Mesenchymal stem cell (in vitro differentiated cells and primary cell): ENCODE measurements around the gene OR10AD1. TPM values are rescaled to one million over a fixed set of nuclear protein-coding genes. Genes with fewer than 3 reads are reported as not detected.

Source experiments
- DNase-seq: peaks from one replicate; pipeline ENCODE4 v3.0.0-alpha.2; 2013
- H2AFZ ChIP-seq: one replicate; pipeline ENCODE4 v1.6.1; 2013; ENCODE audit warnings: low read depth, mild to moderate bottlenecking, control low read depth, inconsistent platforms, low read length, moderate library complexity
- H2AK5ac ChIP-seq: 2 replicates; pipeline ENCODE4 v1.6.1; 2013; ENCODE audit warnings: low read length, moderate library complexity, mild to moderate bottlenecking, inconsistent platforms; ENCODE audit not compliant: severe bottlenecking
- H2BK120ac ChIP-seq: one replicate; pipeline ENCODE4 v1.6.1; 2013; ENCODE audit warnings: low read depth, mild to moderate bottlenecking, inconsistent platforms, low read length, moderate library complexity
- H2BK12ac ChIP-seq, 2 experiments: one replicate each; pipeline ENCODE4 v1.6.1; 2013; ENCODE audit warnings: inconsistent platforms in 2 of 2, low read length in 2 of 2, mild to moderate bottlenecking in 2 of 2, moderate library complexity in 2 of 2, control low read depth in 1 of 2
- H2BK15ac ChIP-seq: one replicate; pipeline ENCODE4 v1.6.1; 2013; ENCODE audit warnings: mild to moderate bottlenecking, low read depth, inconsistent platforms; ENCODE audit not compliant: poor library complexity, severe bottlenecking
- H2BK5ac ChIP-seq: 2 replicates; pipeline ENCODE4 v1.6.1; 2013; ENCODE audit warnings: low read depth, mild to moderate bottlenecking, low read length, control low read depth, inconsistent platforms; ENCODE audit not compliant: poor library complexity, severe bottlenecking
- H3K14ac ChIP-seq, 2 experiments: one replicate each; pipeline ENCODE4 v1.6.1; 2013; ENCODE audit warnings: inconsistent platforms in 2 of 2, low read length in 2 of 2, control low read depth in 1 of 2, mild to moderate bottlenecking in 1 of 2, moderate library complexity in 1 of 2
- H3K18ac ChIP-seq, 2 experiments: one replicate each; pipeline ENCODE4 v1.6.1; 2013; ENCODE audit warnings: inconsistent platforms in 2 of 2, low read length in 2 of 2, control low read depth in 1 of 2, low read depth in 1 of 2, mild to moderate bottlenecking in 1 of 2
- H3K23ac ChIP-seq, 2 experiments: one replicate each; pipeline ENCODE4 v1.6.1; 2013; ENCODE audit warnings: inconsistent platforms in 2 of 2, low read length in 2 of 2, mild to moderate bottlenecking in 2 of 2, moderate library complexity in 2 of 2, control low read depth in 1 of 2
- H3K27ac ChIP-seq: 2 replicates; pipeline ENCODE4 v1.5.1; 2013; ENCODE audit warnings: mild to moderate bottlenecking, moderate library complexity, low read length, control low read depth, inconsistent platforms; ENCODE audit not compliant: poor library complexity, severe bottlenecking
- H3K27me3 ChIP-seq, 2 experiments: 2 replicates each; pipeline versions ENCODE4 v1.6.1 to v1.7.0; 2013; ENCODE audit warnings: low read length in 2 of 2, mild to moderate bottlenecking in 2 of 2, moderate library complexity in 2 of 2, control low read depth in 1 of 2, inconsistent platforms in 1 of 2; ENCODE audit not compliant: control insufficient read depth in 1 of 2, insufficient read depth in 1 of 2
- H3K36me3 ChIP-seq, 2 experiments: 2 replicates each; pipeline versions ENCODE4 v1.6.1 to v1.7.0; 2013; ENCODE audit warnings: low read length in 2 of 2, control low read depth in 1 of 2, inconsistent platforms in 1 of 2, low read depth in 1 of 2, mild to moderate bottlenecking in 1 of 2; ENCODE audit not compliant: insufficient read depth in 2 of 2, control insufficient read depth in 1 of 2
- H3K4ac ChIP-seq, 2 experiments: one replicate each; pipeline ENCODE4 v1.6.1; 2013; ENCODE audit warnings: inconsistent platforms in 2 of 2, low read length in 2 of 2, mild to moderate bottlenecking in 2 of 2, moderate library complexity in 2 of 2, control low read depth in 1 of 2, low read depth in 1 of 2
- H3K4me1 ChIP-seq: 2 replicates; pipeline ENCODE4 v1.6.1; 2013; ENCODE audit warnings: low read depth, low read length, control low read depth; ENCODE audit not compliant: control insufficient read depth, insufficient read depth
- H3K4me2 ChIP-seq: 2 replicates; pipeline ENCODE4 v1.6.1; 2013; ENCODE audit warnings: low read length, mild to moderate bottlenecking, inconsistent platforms; ENCODE audit not compliant: poor library complexity, severe bottlenecking
- H3K4me3 ChIP-seq, 2 experiments: 2 replicates each; pipeline versions ENCODE4 v1.5.1 to v1.7.0; 2013; ENCODE audit warnings: low read length in 2 of 2, mild to moderate bottlenecking in 2 of 2, control low read depth in 1 of 2, low read depth in 1 of 2; ENCODE audit not compliant: insufficient read depth in 1 of 2
- H3K79me1 ChIP-seq: replicated peaks from 2 replicates; pipeline ENCODE4 v1.6.1; 2013; ENCODE audit warnings: mild to moderate bottlenecking, control low read depth, low read length, inconsistent platforms; ENCODE audit not compliant: poor library complexity, severe bottlenecking
- H3K9ac ChIP-seq: 2 replicates; pipeline ENCODE4 v1.7.0; 2013; ENCODE audit warnings: mild to moderate bottlenecking, low read length, moderate library complexity
- H3K9me3 ChIP-seq: 2 replicates; pipeline ENCODE4 v1.7.0; 2013; ENCODE audit warnings: mild to moderate bottlenecking, low read length; ENCODE audit not compliant: control insufficient read depth
- H4K8ac ChIP-seq: one replicate; pipeline ENCODE4 v1.6.1; 2013; ENCODE audit warnings: inconsistent platforms, mild to moderate bottlenecking, low read length, moderate library complexity
- H4K91ac ChIP-seq: one replicate; pipeline ENCODE4 v1.6.1; 2013; ENCODE audit warnings: mild to moderate bottlenecking, low read length, inconsistent platforms
- WGBS: methylation state at CpG from one replicate; pipeline ENCODE4 v1.1.7; 2013; ENCODE audit warnings: mixed read lengths; 5-methylcytosine and 5-hydroxymethylcytosine counted together
- polyA plus RNA-seq, 2 experiments: library from polyadenylated mRNA; stranded (reverse); fragments of 200-250 nt; gene quantifications; one replicate each; pipeline ENCODE4 v1.2.3, GENCODE V29; 2013

The OR10AD1 gene
- polyA plus RNA-seq (2013, experiment 1 of 2): not detected
- polyA plus RNA-seq (2013, experiment 2 of 2): not detected

- H2BK120ac ChIP-seq: no peak within 1 kb of the TSS
- no peak within 1 kb of the TSS for H3K4me3 ChIP-seq
- no peaks in the 10 kb centered on the region for H3K79me1 ChIP-seq
- H2AFZ ChIP-seq: no peak within 1 kb of the TSS
- no peaks in the 10 kb centered on the region for H3K4me1 ChIP-seq
- DNase-seq: no peak
- no peak within 1 kb of the TSS for H3K4me2 ChIP-seq
- no peak within 1 kb of the TSS for H4K8ac ChIP-seq
- H3K27ac ChIP-seq: no peak within 1 kb of the TSS
- peaks cover 0 to 4% of the 10 kb centered on the region in 2 experiments for H3K36me3 ChIP-seq
- peak within 1 kb of the TSS; percentile 59 to 91 for H2BK12ac ChIP-seq
- H4K91ac ChIP-seq: no peak within 1 kb of the TSS
- no peak within 1 kb of the TSS for H2BK15ac ChIP-seq
- H3K14ac ChIP-seq: peak within 1 kb of the TSS in 1 of 2 experiments; percentile 11
- H3K27me3 ChIP-seq: peaks cover 0 to 36% of the 10 kb centered on the region in 2 experiments
- H3K18ac ChIP-seq: peak within 1 kb of the TSS in 1 of 2 experiments; percentile 48
- 83% methylated on average over 4 of the region's 4 CpGs for WGBS
- H2BK5ac ChIP-seq: no peak within 1 kb of the TSS
- no peak within 1 kb of the TSS for H3K23ac ChIP-seq
- H3K9ac ChIP-seq: no peak within 1 kb of the TSS
- no peak within 1 kb of the TSS for H2AK5ac ChIP-seq
- no peak within 1 kb of the TSS for H3K4ac ChIP-seq
- H3K9me3 ChIP-seq: peaks cover 14% of the 10 kb centered on the region
These were observed at the start of gene OR10AD1 for GRCh38 chr12:48203192-48203591. Gene OR10AD1, minus strand, starts transcription at chr12:48203292. Its CDS starts 0 bp downstream, at chr12:48203292.

GRCh38 chr12:48247181-48247966 is 44.3 kb upstream of the OR10AD1 start:
- Histone ChIP-seq H4K8ac (no peak overlapping the region), H2AFZ (no peak overlapping the region), H3K27me3 (peaks cover 0 to 15% of the 10 kb centered on the region in 2 experiments), H3K9me3 (peaks cover 5% of the 10 kb centered on the region), H3K36me3 (no peaks in the 10 kb centered on the region), H3K14ac (no peak overlapping the region), H3K4me1 (no peaks in the 10 kb centered on the region), H3K27ac (no peak overlapping the region), H4K91ac (no peak overlapping the region), H3K4ac (no peak overlapping the region), H3K23ac (no peak overlapping the region), H2BK120ac (no peak overlapping the region), H3K9ac (no peak overlapping the region), H2BK5ac (no peak overlapping the region), H2AK5ac (no peak overlapping the region), H3K4me2 (no peak overlapping the region), H3K18ac (no peak overlapping the region), H2BK15ac (no peak overlapping the region), H3K4me3 (no peak overlapping the region), H3K79me1 (no peaks in the 10 kb centered on the region), H2BK12ac (no peak overlapping the region)
- no peak for DNase-seq
- WGBS: 57% methylated on average over 3 of the region's 5 CpGs

- no peak for DNase-seq
- Histone ChIP-seq H3K4me2 (no peak overlapping the region), H2BK5ac (no peak overlapping the region), H2BK120ac (no peak overlapping the region), H3K27me3 (no peaks in the 10 kb centered on the region), H3K18ac (no peak overlapping the region), H3K4me1 (no peaks in the 10 kb centered on the region), H3K4ac (no peak overlapping the region), H3K36me3 (no peaks in the 10 kb centered on the region), H3K4me3 (no peak overlapping the region), H2AK5ac (no peak overlapping the region), H3K9me3 (peaks cover 6% of the 10 kb centered on the region), H3K14ac (no peak overlapping the region), H4K91ac (no peak overlapping the region), H3K9ac (no peak overlapping the region), H3K27ac (no peak overlapping the region), H2BK12ac (no peak overlapping the region), H3K23ac (no peak overlapping the region), H3K79me1 (no peaks in the 10 kb centered on the region), H2AFZ (no peak overlapping the region), H2BK15ac (no peak overlapping the region), H4K8ac (no peak overlapping the region)
- WGBS: 42% methylated on average over 2 of the region's 3 CpGs
These were observed 34.1 kb upstream of the OR10AD1 start for GRCh38 chr12:48237162-48237561.

GRCh38 chr12:48235796-48236333 is 32.8 kb upstream of the OR10AD1 start:
- no peak overlapping the region for H2BK15ac ChIP-seq
- no peak overlapping the region for H2AK5ac ChIP-seq
- H3K36me3 ChIP-seq: no peaks in the 10 kb centered on the region
- no peak overlapping the region for H3K23ac ChIP-seq
- H3K27ac ChIP-seq: no peak overlapping the region
- DNase-seq: no peak
- no peak overlapping the region for H2BK5ac ChIP-seq
- H3K27me3 ChIP-seq: no peaks in the 10 kb centered on the region
- no peak overlapping the region for H3K9ac ChIP-seq
- WGBS: 45% methylated on average over 4 of the region's 4 CpGs
- no peak overlapping the region for H3K4ac ChIP-seq
- H3K9me3 ChIP-seq: no peaks in the 10 kb centered on the region
- H3K18ac ChIP-seq: no peak overlapping the region
- no peak overlapping the region for H2BK120ac ChIP-seq
- H3K4me1 ChIP-seq: no peaks in the 10 kb centered on the region
- no peaks in the 10 kb centered on the region for H3K79me1 ChIP-seq
- H4K91ac ChIP-seq: no peak overlapping the region
- no peak overlapping the region for H3K4me3 ChIP-seq
- no peak overlapping the region for H3K14ac ChIP-seq
- no peak overlapping the region for H2BK12ac ChIP-seq
- H3K4me2 ChIP-seq: no peak overlapping the region
- no peak overlapping the region for H4K8ac ChIP-seq
- no peak overlapping the region for H2AFZ ChIP-seq
